ENCODE results near the gene MAGEB4. TPM values are rescaled to one million over a fixed set of nuclear protein-coding genes. Genes with fewer than 3 reads are reported as not detected.

Gene MAGEB4
- total and polyA plus RNA-seq, 12 donors = not detected

GRCh38 chrX:30224536-30224935 is 17.3 kb upstream of the MAGEB4 start:
- DNase-seq = no peak
- TF ChIP-seq CTCF (IDR thresholded peaks at IDR 0.05) (no peak), POLR2A (IDR thresholded peaks at IDR 0.05) (no peak)
- Histone ChIP-seq H3K4me3 (no peak overlapping the region), H3K27me3 (no peaks in the 10 kb centered on the region), H3K4me1 (replicated peaks in 1 of 2) (no peaks in the 10 kb centered on the region), H3K27ac (no peak overlapping the region), H3K9me3 (replicated peaks in 1 of 3) (no peaks in the 10 kb centered on the region), H3K36me3 (replicated peaks in 1 of 2) (no peaks in the 10 kb centered on the region)
- intact Hi-C loops (cut with DNase I) = no loop called here
- WGBS, 4 donors = 19 to 69% (median 36%) methylated on average over 2 of the region's 2 CpGs

- H3K9me3 ChIP-seq (replicated peaks in 1 of 3) = no peaks in the 10 kb centered on the region
- intact Hi-C loops (cut with DNase I) = no loop called here
- 50 to 71% (median 62%) methylated on average over 1 of the region's 1 CpG for WGBS, 4 donors
- H3K27ac ChIP-seq = no peak overlapping the region
- no peaks in the 10 kb centered on the region for H3K27me3 ChIP-seq
- no peaks in the 10 kb centered on the region for H3K4me1 ChIP-seq (replicated peaks in 1 of 2)
- TF ChIP-seq POLR2A (IDR thresholded peaks at IDR 0.05) = no peak
- TF ChIP-seq CTCF (IDR thresholded peaks at IDR 0.05) = no peak
- no peak for DNase-seq
- no peak overlapping the region for H3K4me3 ChIP-seq
- no peaks in the 10 kb centered on the region for H3K36me3 ChIP-seq (replicated peaks in 1 of 2)
Measured at GRCh38 chrX:30228526-30228925, 13.3 kb upstream of the MAGEB4 start.

DNA sequence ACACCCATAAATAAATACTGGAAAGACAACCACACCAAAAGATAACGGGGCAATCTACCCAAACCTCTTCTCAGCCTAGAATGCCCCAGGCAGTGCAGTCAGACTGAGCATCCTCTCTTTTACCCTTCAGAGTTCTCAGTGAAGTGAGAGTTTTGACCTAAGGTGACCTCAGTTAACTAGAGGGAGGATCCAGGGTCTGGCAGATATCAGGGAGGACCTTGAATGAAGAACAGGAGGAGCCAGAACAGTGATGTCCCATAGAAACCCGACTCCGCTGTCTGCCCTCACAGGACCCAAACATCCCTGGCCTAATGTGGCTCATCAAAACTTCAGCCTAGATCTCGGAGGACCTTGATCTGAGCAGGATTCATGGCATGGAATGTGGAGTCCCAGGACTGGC is 11.4 kb upstream of the MAGEB4 start, which contains the start of gene MAGEB3:
Gene MAGEB3 (plus strand): TSS at position 263 of the 400 bp plus-strand sequence. CDS start 5,268 bp downstream, outside the sequence.
- H3K36me3 ChIP-seq (replicated peaks in 1 of 2) = no peaks in the 10 kb centered on the region
- H3K4me3 ChIP-seq = no peak within 1 kb of the TSS
- intact Hi-C loops (cut with DNase I) = no loop called here
- no peaks in the 10 kb centered on the region for H3K9me3 ChIP-seq (replicated peaks in 1 of 3)
- no peaks in the 10 kb centered on the region for H3K4me1 ChIP-seq (replicated peaks in 1 of 2)
- TF ChIP-seq CTCF (IDR thresholded peaks at IDR 0.05) (no peak), POLR2A (IDR thresholded peaks at IDR 0.05) (no peak)
- WGBS, 4 donors = 66 to 88% (median 70%) methylated on average over 1 to 4 of the region's 4 CpGs
- H3K27ac ChIP-seq = no peak within 1 kb of the TSS
- H3K27me3 ChIP-seq = no peaks in the 10 kb centered on the region
- no peak for DNase-seq

- Histone ChIP-seq H3K27ac (no peak within 1 kb of the TSS), H3K4me3 (no peak within 1 kb of the TSS), H3K27me3 (no peaks in the 10 kb centered on the region), H3K4me1 (replicated peaks in 1 of 2) (no peaks in the 10 kb centered on the region), H3K9me3 (replicated peaks in 1 of 3) (no peaks in the 10 kb centered on the region), H3K36me3 (replicated peaks in 1 of 2) (no peaks in the 10 kb centered on the region)
- 81 to 92% (median 88%) methylated on average over 24 to 38 of the region's 38 CpGs for WGBS, 4 donors
- intact Hi-C loops (cut with DNase I) = no loop called here
- no peak for DNase-seq
- TF ChIP-seq POLR2A (IDR thresholded peaks at IDR 0.05) (no peak), CTCF (IDR thresholded peaks at IDR 0.05) (no peak)
Measured at GRCh38 chrX:30246769-30247489, 5.1 kb downstream of the MAGEB4 start, which contains the start of gene MAGEB1. TSS of gene MAGEB1 (plus strand) at chrX:30247146. CDS start at chrX:30250494, 3,348 bp downstream.
